ENCODE results near the gene TOR4A. TPM values are rescaled to one million over a fixed set of nuclear protein-coding genes. Genes with fewer than 3 reads are reported as not detected.

The TOR4A gene
- total and polyA plus RNA-seq, 2 experiments from 2014 or later: 2.0 to 19.0 TPM

- peaks cover 4% of the 10 kb centered on the region for H3K36me3 Mint-ChIP-seq (ENCODE audit: low read depth)
- Histone ChIP-seq H3K4me3 (no peak overlapping the region), H3F3A (replicated peaks; ENCODE audit: low read depth) (peaks cover 7% of the 10 kb centered on the region; the same call in 1 of the 2 replicates), H3K27me3 (ENCODE audit: insufficient read depth) (peaks cover 8% of the 10 kb centered on the region), H3K27ac (ENCODE audit: low read depth) (no peak overlapping the region), H3K79me2 (replicated peaks; ENCODE audit: insufficient read depth) (no peaks in the 10 kb centered on the region), H3K36me3 (ENCODE audit: insufficient read depth) (no peaks in the 10 kb centered on the region), H3K4me1 (ENCODE audit: insufficient read depth) (no peaks in the 10 kb centered on the region), H3K9me2 (ENCODE audit: insufficient read depth) (no peaks in the 10 kb centered on the region), H4K20me1 (replicated peaks; ENCODE audit: insufficient read depth) (peaks cover 8% of the 10 kb centered on the region; the same call in 1 of the 2 replicates), H3K4me2 (no peak overlapping the region), H2AFZ (no peak overlapping the region)
- peaks cover 5% of the 10 kb centered on the region; the same call in 2 of the 3 replicates for H3K9me3 Mint-ChIP-seq
- DNase-seq (ENCODE audit: low spot score): peak; percentile 85
- peak; percentile 100 for ATAC-seq
- no peak overlapping the region for H3K4me3 Mint-ChIP-seq
- H3K27me3 Mint-ChIP-seq (ENCODE audit: insufficient read depth, low read depth, poor library complexity): peaks cover 17% of the 10 kb centered on the region
- no peaks in the 10 kb centered on the region for H3K4me1 Mint-ChIP-seq
- H3K27ac Mint-ChIP-seq: no peak overlapping the region
- TF ChIP-seq JUNB (IDR thresholded peaks at IDR 0.05; ENCODE audit: unreplicated experiment) (no peak), CREB1 (CRISPR knock-in tag; IDR thresholded peaks at IDR 0.05; ENCODE audit: low read depth) (no peak), ZNF114 (CRISPR knock-in tag; IDR thresholded peaks at IDR 0.05) (no peak), CTCF (conservative IDR thresholded peaks at IDR 0.05; ENCODE audit: low read depth in 2 of 2) (peak; percentile 65 to 96), ZNF462 (CRISPR knock-in tag; IDR thresholded peaks at IDR 0.05) (peak; percentile 58; the same call in 1 of the 2 replicates), STAT1 (IDR thresholded peaks at IDR 0.05; ENCODE audit: unreplicated experiment) (no peak), REST (IDR thresholded peaks at IDR 0.05; ENCODE audit: unreplicated experiment) (no peak), EZH2phosphoT487 (IDR thresholded peaks at IDR 0.05; ENCODE audit: unreplicated experiment) (no peak)
Measured at GRCh38 chr9:137286975-137287383, 9.5 kb downstream of the TOR4A start.

All from GM23338 (cell line).